Breast epithelium (tissue), 3 donors: ENCODE results near the gene CDK16.

ENCODE experiments used
- CTCF ChIP-seq, 3 donors: fragments of 450-650 bp; IDR thresholded peaks; one replicate each; pipeline ENCODE4 v1.5.1; 2016 to 2017; ENCODE audit warnings: antibody characterized with exemption in 3 of 3, mild to moderate bottlenecking in 3 of 3, moderate library complexity in 3 of 3
- POLR2AphosphoS5 ChIP-seq, 3 donors: sonication (generic); formaldehyde crosslinking; IDR thresholded peaks; one replicate each; pipeline ENCODE4 v1.6.1; 2017; ENCODE audit warnings: antibody characterized with exemption in 3 of 3

DNA sequence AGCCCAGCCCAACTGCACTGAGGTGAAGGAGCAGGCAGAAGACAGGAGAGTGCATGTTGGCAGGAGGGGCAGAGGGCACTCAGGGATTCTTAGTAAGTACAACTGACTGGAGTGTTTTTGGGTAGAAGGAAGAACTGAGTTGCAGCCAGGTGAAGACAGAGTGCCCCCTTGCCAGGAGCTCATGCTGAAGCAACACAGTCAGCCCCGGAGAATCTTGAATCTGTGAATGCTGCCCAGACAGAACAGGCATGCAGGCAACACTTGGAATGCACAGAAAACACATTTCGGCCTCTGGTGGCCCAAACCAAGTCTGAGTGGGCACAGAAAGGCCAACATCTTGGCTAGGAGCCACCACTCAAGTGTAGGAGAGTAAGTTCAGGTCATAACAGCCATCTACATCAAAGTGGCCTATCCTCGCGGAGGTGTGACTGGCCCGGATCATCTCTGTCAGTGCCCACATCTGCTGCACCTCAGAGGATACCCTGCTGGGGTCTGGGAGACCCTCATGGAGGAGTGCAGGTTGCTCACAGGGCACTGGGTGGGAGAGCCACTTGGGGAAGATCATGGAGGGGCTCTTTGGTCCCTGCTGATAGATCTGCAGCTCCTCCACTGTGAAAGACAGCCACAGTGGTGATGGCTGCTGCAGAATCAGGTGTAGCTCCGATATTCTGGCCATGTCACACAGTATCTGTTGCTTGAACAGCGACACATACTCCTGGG, 54.7 kb downstream of the CDK16 start:
- TF ChIP-seq CTCF (IDR thresholded peaks at IDR 0.05) (no peak), POLR2AphosphoS5 (IDR thresholded peaks at IDR 0.05) (no peak)
